ENCODE results near the gene KIF26B.

Gene KIF26B

GRCh38 chr1:245241526-245242130, 86.8 kb downstream of the KIF26B start:
- no peak overlapping the region for H3K27ac ChIP-seq
- no peak for DNase-seq
- in situ Hi-C loops (cut with HindIII; ENCODE audit: low pct_ligation_motif_present, low sequenced_read_pairs): no loop called here
- H3K27me3 ChIP-seq (replicated peaks): no peaks in the 10 kb centered on the region
- no peaks in the 10 kb centered on the region for H3K36me3 ChIP-seq (replicated peaks)
- no peak for TF ChIP-seq CTCF (IDR thresholded peaks at IDR 0.05; ENCODE audit: low read depth, low read length, missing control alignments)
- H3K4me3 ChIP-seq (ENCODE audit: low read depth, low read length): no peak overlapping the region

- in situ Hi-C loops (cut with HindIII; ENCODE audit: low pct_ligation_motif_present, low sequenced_read_pairs): no loop called here
These were observed 88.2 kb downstream of the KIF26B start for GRCh38 chr1:245242989-245243388.

GRCh38 chr1:245245021-245245667, 90.4 kb downstream of the KIF26B start:
- DNase-seq: no peak
- Histone ChIP-seq H3K36me3 (replicated peaks) (no peaks in the 10 kb centered on the region), H3K4me3 (ENCODE audit: low read depth, low read length) (no peak overlapping the region), H3K27ac (no peak overlapping the region), H3K27me3 (replicated peaks) (no peaks in the 10 kb centered on the region)
- no peak for TF ChIP-seq CTCF (IDR thresholded peaks at IDR 0.05; ENCODE audit: low read depth, low read length, missing control alignments)
- in situ Hi-C loops (cut with HindIII; ENCODE audit: low pct_ligation_motif_present, low sequenced_read_pairs): no loop called here

More at GRCh38 chr1:245242989-245243388, 88.2 kb downstream of the KIF26B start:
- Histone ChIP-seq H3K4me3 (ENCODE audit: low read depth, low read length) (no peak overlapping the region), H3K36me3 (replicated peaks) (no peaks in the 10 kb centered on the region), H3K27ac (no peak overlapping the region), H3K27me3 (replicated peaks) (no peaks in the 10 kb centered on the region)
- DNase-seq: no peak
- no peak for TF ChIP-seq CTCF (IDR thresholded peaks at IDR 0.05; ENCODE audit: low read depth, low read length, missing control alignments)

- Histone ChIP-seq H3K36me3 (replicated peaks) (no peaks in the 10 kb centered on the region), H3K27me3 (replicated peaks) (no peaks in the 10 kb centered on the region), H3K4me3 (ENCODE audit: low read depth, low read length) (no peak overlapping the region), H3K27ac (no peak overlapping the region)
- no peak for TF ChIP-seq CTCF (IDR thresholded peaks at IDR 0.05; ENCODE audit: low read depth, low read length, missing control alignments)
- DNase-seq: no peak
- in situ Hi-C loops (cut with HindIII; ENCODE audit: low pct_ligation_motif_present, low sequenced_read_pairs): no loop called here
These were observed 91.6 kb downstream of the KIF26B start for GRCh38 chr1:245246433-245246832.

- TF ChIP-seq CTCF (IDR thresholded peaks at IDR 0.05; ENCODE audit: low read depth, low read length, missing control alignments): no peak
- DNase-seq: no peak
- Histone ChIP-seq H3K4me3 (ENCODE audit: low read depth, low read length) (no peak overlapping the region), H3K36me3 (replicated peaks) (no peaks in the 10 kb centered on the region), H3K27me3 (replicated peaks) (no peaks in the 10 kb centered on the region), H3K27ac (no peak overlapping the region)
- in situ Hi-C loops (cut with HindIII; ENCODE audit: low pct_ligation_motif_present, low sequenced_read_pairs): no loop called here
These were observed 92.6 kb downstream of the KIF26B start for GRCh38 chr1:245247356-245247755.

GRCh38 chr1:245247801-245248200, 93.0 kb downstream of the KIF26B start:
- no peak for DNase-seq
- Histone ChIP-seq H3K27me3 (replicated peaks) (no peaks in the 10 kb centered on the region), H3K36me3 (replicated peaks) (no peaks in the 10 kb centered on the region), H3K4me3 (ENCODE audit: low read depth, low read length) (no peak overlapping the region), H3K27ac (no peak overlapping the region)
- TF ChIP-seq CTCF (IDR thresholded peaks at IDR 0.05; ENCODE audit: low read depth, low read length, missing control alignments): no peak
- in situ Hi-C loops (cut with HindIII; ENCODE audit: low pct_ligation_motif_present, low sequenced_read_pairs): no loop called here

All from brain microvascular endothelial cell (primary cell).